HepG2 (cell line): ENCODE data around the gene DTWD2.
"Not testable (repeated sequence)": the region's sequence is repeated elsewhere in the genome, so short reads cannot be mapped to it uniquely, and the experiment has no call there.

Experiments used
- AKAP8 ChIP-seq: sonication (generic); formaldehyde crosslinking; IDR thresholded peaks from 2 replicates; pipeline ENCODE4 v1.5.1; 2020; ENCODE audit warnings: mild to moderate bottlenecking, missing genetic modification reagents
- CBFB ChIP-seq: sonication (generic); formaldehyde crosslinking; IDR thresholded peaks from 2 replicates; pipeline ENCODE4 v1.4.0; 2020; ENCODE audit warnings: missing genetic modification reagents
- DPF2 ChIP-seq: sonication (generic); formaldehyde crosslinking; IDR thresholded peaks from 2 replicates; pipeline ENCODE4 v1.4.0; 2020; ENCODE audit warnings: mild to moderate bottlenecking, low read depth, missing genetic modification reagents, borderline replicate concordance
- EZH2 ChIP-seq: conservative IDR thresholded peaks from 2 replicates; pipeline ENCODE4 v1.6.1; 2012; ENCODE audit warnings: mild to moderate bottlenecking, low read depth, low read length, moderate library complexity
- GABPA ChIP-seq, 2 experiments: IDR thresholded peaks; 2 replicates each; pipeline ENCODE4 v1.6.1; 2011 to 2016; ENCODE audit warnings: low read depth in 2 of 2, low read length in 1 of 2, missing biosample characterization in 1 of 2, missing genetic modification characterization in 1 of 2
- MXI1 ChIP-seq: IDR thresholded peaks from 3 replicates; pipeline ENCODE4 v1.6.1; 2012; ENCODE audit warnings: low read depth, low read length, inconsistent platforms, borderline replicate concordance
- POLR2A ChIP-seq, 2 experiments: IDR thresholded peaks; 2 replicates each; pipeline ENCODE4 v1.6.1; 2011; ENCODE audit warnings: low read depth in 2 of 2, low read length in 2 of 2, mild to moderate bottlenecking in 1 of 2, moderate library complexity in 1 of 2; ENCODE audit not compliant: insufficient read depth in 1 of 2
- POLR2AphosphoS2 ChIP-seq: IDR thresholded peaks from 2 replicates; pipeline ENCODE4 v1.6.1; 2011; ENCODE audit warnings: low read depth, low read length, improper control_type of control experiment
- SRSF1 ChIP-seq: fragments of 200-400 bp; formaldehyde crosslinking; optimal IDR thresholded peaks from 2 replicates; pipeline ENCODE3; 2017; ENCODE audit warnings: mild to moderate bottlenecking, low read depth, low read length, moderate library complexity
- ZNF17 ChIP-seq: sonication (generic); formaldehyde crosslinking; IDR thresholded peaks from 2 replicates; pipeline ENCODE4 v1.5.0; 2020; ENCODE audit warnings: mild to moderate bottlenecking, missing genetic modification reagents
- ZNF484 ChIP-seq: sonication (generic); formaldehyde crosslinking; IDR thresholded peaks from 2 replicates; pipeline ENCODE4 v1.5.1; 2020; ENCODE audit warnings: mild to moderate bottlenecking, low read depth, missing genetic modification reagents, borderline replicate concordance
- TF ChIP-seq, protein P1 (sequence below): sonication (generic); formaldehyde crosslinking; IDR thresholded peaks from 2 replicates; pipeline ENCODE4 v1.4.0; 2020; ENCODE audit warnings: missing genetic modification reagents
- TF ChIP-seq, protein P2 (sequence below): sonication (generic); formaldehyde crosslinking; IDR thresholded peaks from 2 replicates; pipeline ENCODE4 v1.5.1; 2020; ENCODE audit warnings: mild to moderate bottlenecking, missing genetic modification reagents, borderline replicate concordance
- TF ChIP-seq, protein P3 (sequence below): sonication (generic); formaldehyde crosslinking; IDR thresholded peaks from 2 replicates; pipeline ENCODE4 v1.8.0; 2022; ENCODE audit warnings: missing genetic modification reagents, mild to moderate bottlenecking, moderate library complexity, borderline replicate concordance

DNA sequence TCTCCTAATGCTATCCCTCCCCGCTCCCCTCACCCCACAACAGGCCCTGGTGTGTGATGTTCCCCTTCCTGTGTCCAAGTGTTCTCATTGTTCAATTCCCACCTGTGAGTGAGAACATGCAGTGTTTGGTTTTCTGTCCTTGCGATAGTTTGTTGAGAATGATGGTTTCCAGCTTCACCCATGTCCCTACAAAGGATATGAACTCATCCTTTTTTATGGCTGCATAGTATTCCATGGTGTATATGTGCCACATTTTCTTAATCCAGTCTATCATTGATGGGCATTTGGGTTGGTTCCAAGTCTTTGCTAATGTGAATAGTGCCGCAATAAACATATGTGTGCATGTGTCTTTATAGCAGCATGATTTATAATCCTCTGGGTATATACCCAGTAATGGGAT is 3.7 kb upstream of the DTWD2 start:
- not testable (repeated sequence) for TF ChIP-seq SRSF1; POLR2A (IDR thresholded peaks at IDR 0.05; ENCODE audit: insufficient read depth in 1 of 2, low read depth in 2 of 2, low read length in 2 of 2); AKAP8; ZNF17 (CRISPR knock-in tag); GABPA (IDR thresholded peaks at IDR 0.05; ENCODE audit: low read depth, low read length); GABPA (CRISPR knock-in tag; IDR thresholded peaks at IDR 0.05; ENCODE audit: low read depth); ZNF484; DPF2 (CRISPR knock-in tag); EZH2; CBFB (CRISPR knock-in tag); MXI1; POLR2AphosphoS2
- TF ChIP-seq, protein P1, sequence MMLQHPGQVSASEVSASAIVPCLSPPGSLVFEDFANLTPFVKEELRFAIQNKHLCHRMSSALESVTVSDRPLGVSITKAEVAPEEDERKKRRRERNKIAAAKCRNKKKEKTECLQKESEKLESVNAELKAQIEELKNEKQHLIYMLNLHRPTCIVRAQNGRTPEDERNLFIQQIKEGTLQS (CRISPR knock-in tag) = not testable (repeated sequence)
- TF ChIP-seq, protein P2, sequence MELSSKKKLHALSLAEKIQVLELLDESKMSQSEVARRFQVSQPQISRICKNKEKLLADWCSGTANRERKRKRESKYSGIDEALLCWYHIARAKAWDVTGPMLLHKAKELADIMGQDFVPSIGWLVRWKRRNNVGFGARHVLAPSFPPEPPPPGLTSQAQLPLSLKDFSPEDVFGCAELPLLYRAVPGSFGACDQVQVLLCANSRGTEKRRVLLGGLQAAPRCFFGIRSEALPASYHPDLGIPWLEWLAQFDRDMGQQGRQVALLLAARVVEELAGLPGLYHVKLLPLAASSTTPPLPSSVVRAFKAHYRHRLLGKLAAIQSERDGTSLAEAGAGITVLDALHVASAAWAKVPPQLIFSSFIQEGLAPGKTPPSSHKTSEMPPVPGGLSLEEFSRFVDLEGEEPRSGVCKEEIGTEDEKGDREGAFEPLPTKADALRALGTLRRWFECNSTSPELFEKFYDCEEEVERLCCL (CRISPR knock-in tag) = not testable (repeated sequence)
- TF ChIP-seq, protein P3, sequence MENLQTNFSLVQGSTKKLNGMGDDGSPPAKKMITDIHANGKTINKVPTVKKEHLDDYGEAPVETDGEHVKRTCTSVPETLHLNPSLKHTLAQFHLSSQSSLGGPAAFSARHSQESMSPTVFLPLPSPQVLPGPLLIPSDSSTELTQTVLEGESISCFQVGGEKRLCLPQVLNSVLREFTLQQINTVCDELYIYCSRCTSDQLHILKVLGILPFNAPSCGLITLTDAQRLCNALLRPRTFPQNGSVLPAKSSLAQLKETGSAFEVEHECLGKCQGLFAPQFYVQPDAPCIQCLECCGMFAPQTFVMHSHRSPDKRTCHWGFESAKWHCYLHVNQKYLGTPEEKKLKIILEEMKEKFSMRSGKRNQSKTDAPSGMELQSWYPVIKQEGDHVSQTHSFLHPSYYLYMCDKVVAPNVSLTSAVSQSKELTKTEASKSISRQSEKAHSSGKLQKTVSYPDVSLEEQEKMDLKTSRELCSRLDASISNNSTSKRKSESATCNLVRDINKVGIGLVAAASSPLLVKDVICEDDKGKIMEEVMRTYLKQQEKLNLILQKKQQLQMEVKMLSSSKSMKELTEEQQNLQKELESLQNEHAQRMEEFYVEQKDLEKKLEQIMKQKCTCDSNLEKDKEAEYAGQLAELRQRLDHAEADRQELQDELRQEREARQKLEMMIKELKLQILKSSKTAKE (CRISPR knock-in tag) = not testable (repeated sequence)
